Hematopoietic multipotent progenitor cell (in vitro differentiated cells): ENCODE measurements around the gene TUBGCP6. TPM values are rescaled to one million over a fixed set of nuclear protein-coding genes. Genes with fewer than 3 reads are reported as not detected.
"Not testable (repeated sequence)": the region's sequence is repeated elsewhere in the genome, so short reads cannot be mapped to it uniquely, and the experiment has no call there.

Source experiments
- DNase-seq, 3 donors: peaks; one replicate each; pipeline ENCODE4 v3.0.0-alpha.2; 2011 to 2015; ENCODE audit warnings: low read depth in 2 of 3, low spot score in 2 of 3
- total RNA-seq: library from RNA; depleted of rRNA; stranded (reverse); fragments of >200 nt; gene quantifications from one replicate; pipeline ENCODE4 v1.2.3, GENCODE V29; 2012

The TUBGCP6 gene
- total RNA-seq, 1 donor: 76.7 TPM

DNA sequence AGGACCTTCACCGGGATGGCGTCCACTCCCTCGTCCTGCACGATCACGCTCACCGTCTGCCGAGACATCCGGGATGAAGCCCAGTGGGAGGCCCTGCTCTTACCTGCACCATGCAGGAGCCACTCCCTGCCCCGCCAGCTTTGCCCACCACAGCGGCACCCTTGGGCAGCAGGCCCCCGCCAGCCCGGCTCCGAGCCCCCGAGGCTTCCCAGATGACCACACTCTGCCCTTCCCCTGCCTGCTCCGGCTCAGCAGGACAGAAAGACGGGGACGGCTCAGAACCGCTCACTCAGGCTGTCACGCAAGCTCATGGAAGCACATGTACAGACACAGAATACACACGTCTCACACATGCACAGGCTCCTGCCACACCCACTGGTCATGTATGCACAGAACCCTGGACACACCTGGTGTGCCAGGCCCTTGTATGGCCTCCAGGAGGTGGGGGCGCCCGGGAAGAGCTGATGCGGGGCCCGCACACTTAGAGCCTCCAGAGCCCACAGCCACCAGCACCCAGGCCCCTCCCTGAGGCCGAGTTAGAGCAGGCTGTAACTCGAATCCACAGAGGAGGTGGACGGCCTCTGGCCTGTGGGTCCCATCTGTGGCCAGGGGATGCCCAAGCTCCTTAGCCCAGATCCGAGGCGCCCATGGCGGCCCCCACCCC, 34.3 kb upstream of the TUBGCP6 start:
- no peak for DNase-seq

DNA sequence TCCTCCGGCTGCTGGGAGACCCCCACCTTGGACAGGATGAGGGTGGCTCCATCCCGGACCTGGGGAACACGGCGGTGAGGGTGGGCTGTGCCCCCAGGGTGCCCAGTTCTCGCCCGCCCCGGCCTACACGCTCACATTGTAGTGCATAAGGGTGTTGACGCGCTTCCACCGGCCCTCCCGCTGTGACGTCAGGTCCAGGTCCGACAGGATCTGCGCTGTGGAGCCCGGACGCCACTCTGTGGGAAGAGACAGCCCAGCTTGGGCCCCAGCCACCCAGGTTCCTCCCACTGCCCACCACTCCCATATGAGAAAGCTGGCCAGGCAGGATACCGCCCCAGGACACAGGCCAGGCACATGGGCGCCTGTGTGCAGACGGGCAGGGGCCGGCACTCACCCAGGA, 33.6 kb upstream of the TUBGCP6 start:
- DNase-seq: no peak

DNA sequence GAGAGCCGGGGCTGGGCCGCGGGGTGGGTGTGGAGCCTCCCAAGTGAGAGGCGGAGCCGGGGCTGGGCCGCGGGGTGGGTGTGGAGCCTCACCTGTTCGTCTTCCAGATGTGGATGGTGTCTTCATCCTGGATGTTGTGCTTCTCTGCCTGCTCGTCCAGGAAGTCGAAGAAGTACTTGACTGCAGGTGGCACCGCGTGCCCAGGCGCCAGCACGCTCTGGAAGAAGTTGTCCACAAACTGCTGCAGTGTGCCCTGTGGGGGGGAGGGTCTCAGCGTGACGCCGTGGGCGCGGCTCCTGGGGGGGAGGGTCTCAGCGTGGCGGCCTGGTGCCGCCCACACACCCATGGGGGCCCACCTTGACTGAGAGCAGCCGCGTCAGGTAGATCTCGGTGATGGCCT, 32.9 kb upstream of the TUBGCP6 start:
- no peak for DNase-seq

DNA sequence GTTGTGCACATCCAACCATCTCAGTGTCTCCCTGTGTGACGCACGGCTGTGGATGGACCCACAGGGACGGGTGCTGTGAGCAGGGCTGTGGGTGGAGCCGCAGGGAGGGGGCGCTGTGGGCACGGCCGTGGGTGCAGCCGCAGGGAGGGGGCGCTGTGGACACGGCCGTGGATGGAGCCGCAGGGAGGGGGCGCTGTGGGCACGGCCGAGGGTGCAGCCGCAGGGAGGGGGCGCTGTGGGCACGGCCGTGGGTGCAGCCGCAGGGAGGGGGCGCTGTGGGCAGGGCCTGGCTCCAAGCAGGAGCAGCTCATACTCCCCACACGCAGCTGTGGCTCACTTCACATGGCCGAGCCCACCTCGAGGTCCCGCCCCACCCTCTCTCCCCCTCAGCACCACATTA, 31.3 kb upstream of the TUBGCP6 start:
- peak in 2 of 3 donors; percentile 80 to 87 for DNase-seq

DNA sequence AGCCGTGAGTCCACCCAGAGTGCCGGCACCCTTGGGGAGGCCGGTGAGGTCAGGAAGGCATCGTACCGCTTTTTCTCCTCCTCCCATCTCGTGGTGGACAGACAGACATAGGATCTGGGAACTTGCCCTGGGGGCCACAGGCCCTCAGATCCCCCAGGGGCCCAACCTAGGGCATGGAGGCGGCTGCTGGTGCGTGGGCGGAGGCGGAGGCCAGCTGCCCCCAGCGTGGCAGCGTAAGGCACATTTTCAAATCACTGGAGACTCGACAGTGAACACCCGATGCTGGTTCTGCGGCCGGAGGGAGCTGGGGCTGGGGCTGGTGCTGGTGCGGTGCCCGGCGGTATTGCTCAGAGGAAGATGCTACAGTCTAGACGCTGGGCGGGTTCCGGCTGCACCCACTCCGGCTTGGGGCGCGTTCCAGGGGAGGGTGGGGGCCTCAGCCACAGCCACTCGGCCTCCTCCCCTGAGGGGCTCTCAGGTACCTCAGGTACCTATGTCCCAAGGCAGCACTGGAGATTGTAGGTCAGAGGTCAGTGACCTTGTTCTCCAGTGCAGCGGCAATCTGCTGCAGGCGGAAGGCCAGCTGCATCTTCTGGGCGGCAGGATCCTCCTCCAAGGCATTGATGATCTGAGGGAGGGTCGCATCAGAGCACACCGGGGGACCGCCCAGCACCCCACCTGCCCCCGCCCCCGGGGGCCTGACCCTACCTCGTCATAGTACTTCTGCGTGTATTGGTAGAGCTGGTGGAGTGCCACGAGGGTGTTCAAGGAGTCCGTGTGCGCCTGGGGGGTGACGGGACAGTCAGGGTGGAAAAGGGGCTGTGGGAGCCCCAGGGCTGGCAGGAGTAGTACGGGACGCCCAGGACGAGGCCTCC, 30.6 kb upstream of the TUBGCP6 start:
- no peak for DNase-seq

DNA sequence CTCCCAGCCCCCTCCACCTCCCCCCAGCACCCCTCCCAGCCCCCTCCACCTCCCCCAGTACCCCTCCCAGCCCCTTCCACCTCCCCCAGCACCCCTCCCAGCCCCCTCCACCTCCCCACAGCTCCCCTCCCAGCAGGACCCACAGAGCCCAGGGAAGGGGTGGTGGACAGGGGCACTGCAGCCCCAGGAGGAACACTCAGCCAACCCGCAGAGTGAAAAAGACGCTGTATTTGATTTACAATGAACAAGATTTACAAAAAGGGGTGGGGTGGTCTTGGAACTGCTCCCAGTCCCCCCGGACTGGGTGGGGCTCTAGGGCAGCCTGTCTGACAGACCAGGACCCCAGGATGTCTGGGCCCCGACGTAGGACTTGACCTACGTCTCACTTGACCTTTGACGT, 29.9 kb upstream of the TUBGCP6 start:
- DNase-seq: no peak

DNA sequence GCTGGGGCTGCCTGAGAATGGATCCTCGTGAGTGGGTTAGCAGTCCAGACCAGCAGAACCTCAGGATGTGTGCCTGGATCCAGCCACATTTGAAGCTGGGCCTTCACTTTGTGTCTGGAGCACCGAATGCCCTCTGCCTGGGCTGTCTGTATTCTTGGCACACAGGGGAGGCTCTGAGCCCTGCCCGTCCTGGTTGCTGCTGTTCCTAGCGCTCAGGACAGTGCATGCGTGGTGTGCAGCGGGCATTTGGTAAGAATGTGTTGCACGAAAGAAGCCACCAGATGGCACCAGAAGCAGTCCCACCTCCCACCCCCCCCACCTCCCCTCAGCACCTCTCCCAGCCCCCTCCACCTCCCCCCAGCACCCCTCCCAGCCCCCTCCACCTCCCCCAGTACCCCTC, 29.5 kb upstream of the TUBGCP6 start:
- DNase-seq: peak in 2 of 3 donors; percentile 68 to 73

DNA sequence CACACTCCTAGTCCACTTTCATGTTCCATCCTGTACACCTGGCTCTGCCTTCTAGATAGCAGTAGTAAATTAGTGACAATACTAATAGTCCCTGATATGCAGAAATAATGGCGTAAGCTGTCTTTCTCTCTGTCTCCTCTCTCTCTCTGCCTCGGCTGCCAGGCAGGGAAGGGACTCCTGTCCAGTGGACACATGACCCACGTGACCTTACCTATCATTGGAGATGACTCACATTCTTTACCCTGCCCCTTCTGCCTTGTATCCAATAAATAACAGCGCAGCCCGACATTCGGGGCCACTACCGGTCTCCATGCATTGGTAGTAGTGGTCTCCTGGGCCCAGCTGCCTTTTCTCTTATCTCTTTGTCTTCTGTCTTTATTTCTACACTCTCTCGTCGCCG, 29.0 kb upstream of the TUBGCP6 start:
- DNase-seq: not testable (repeated sequence)

DNA sequence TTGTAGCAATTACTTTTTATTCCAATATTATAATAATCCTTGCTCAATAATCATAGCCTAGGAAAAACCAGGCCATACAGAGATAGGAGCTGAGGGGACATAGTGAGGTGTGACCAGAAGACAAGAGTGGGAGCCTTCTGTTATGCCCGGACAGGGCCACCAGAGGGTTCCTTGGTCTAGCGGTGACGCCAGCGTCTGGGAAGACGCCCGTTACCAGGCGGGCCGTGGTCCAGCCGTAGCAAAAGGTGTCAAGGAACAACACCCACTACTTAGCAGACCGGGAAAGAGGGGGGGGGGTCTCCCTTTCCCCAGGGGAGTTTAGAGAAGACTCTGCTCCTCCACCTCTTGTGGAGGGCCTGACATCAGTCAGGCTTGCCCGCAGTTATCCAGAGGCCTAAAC, 28.5 kb upstream of the TUBGCP6 start:
- DNase-seq: not testable (repeated sequence)

DNA sequence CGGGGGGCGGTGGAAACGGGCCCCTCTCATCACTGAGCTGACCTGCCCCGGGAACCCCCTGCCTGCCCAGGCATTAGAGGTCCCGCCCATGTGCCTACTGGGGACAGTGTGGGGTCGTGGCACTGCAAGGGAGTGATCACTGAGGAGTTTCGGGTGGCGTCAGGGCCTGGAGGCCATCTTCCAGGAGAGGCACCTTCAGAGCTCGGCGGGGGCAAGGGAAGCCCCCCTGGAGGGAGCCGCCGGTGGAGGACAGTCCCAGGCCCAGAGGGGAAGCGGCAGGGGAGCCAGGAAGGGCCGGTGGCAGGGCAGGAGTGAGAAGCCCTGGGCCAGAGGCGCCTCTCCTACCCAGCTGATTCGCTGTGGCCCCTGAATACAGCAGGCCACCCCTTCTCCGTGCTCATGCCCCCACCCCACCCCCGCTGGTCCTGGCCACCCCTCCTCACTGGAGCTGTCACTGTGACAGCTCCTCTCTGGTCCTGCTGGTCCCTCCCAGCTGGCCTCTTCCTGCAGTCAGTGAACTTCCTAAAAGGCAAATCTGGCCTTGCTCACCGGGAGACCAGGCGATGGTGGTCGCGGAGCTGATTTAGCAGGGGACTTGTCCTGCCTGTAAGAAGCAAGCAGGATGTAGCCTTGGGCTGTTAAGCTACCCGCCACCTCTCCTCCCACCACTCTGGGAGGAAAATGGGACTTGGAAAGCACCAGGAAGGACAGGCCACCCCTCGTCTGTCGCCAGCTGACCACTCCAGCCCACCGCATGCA, 27.4 kb upstream of the TUBGCP6 start:
- no peak for DNase-seq

DNA sequence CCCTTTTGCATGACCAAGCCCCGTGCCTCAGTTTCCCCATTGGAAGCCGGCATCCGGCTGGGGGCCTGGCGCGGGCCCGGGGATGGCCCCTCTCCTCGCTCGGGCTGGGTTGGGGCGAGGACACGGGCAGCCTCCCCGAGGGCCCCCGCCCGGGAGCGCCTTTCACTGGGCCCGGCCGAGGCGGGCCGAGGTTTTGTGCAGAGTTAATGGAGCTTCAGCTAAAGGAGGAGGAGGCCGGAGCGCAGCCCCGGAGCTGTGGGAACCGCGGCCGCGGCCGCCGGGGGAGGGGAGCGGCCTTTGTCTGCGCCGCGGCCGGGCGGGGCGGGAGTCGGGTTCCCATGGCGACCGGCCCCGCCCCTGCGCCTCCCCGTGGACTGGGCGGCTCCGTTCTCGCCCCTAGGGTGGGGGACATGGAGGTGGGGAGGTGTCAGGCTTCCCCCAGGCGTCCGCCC, 26.7 kb upstream of the TUBGCP6 start:
- peak in 2 of 3 donors; percentile 44 to 56 for DNase-seq

DNA sequence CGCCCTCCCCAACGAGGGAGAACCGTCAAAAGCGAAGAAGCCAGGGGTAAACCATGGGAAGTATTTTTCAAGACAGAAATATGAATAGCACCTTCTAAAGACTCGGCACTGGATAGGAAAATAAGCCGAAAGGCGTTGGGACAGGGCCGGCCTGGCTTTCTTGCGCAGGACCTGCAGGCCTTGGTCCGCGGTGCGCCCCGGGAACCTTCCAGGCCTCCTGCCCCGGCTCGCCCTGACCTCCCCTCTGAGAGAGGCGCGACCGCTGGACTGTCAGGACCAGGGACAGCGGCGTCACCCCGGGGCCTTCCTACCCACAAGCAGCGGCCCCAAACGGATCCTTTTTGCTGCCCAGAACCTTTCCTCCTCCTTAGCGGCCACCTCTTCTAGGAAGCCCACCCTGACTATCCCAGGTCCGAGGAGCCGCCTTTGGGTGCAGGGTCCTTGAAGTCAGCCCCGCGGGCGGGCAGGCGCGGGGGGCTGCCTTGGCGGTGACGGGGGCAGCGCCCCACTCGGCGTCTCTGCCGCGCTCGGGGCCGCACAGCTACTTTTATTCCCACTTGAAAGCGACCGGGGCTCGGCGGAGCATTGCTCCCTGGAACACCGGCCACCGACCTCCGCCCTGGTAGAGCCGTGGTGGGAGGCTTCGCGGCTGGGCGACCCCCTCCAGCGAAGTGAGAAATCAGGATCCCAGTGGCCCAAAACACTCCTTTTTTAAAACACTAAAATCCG, 26.0 kb upstream of the TUBGCP6 start:
- peak; percentile 41 to 52 (median 47) for DNase-seq

DNA sequence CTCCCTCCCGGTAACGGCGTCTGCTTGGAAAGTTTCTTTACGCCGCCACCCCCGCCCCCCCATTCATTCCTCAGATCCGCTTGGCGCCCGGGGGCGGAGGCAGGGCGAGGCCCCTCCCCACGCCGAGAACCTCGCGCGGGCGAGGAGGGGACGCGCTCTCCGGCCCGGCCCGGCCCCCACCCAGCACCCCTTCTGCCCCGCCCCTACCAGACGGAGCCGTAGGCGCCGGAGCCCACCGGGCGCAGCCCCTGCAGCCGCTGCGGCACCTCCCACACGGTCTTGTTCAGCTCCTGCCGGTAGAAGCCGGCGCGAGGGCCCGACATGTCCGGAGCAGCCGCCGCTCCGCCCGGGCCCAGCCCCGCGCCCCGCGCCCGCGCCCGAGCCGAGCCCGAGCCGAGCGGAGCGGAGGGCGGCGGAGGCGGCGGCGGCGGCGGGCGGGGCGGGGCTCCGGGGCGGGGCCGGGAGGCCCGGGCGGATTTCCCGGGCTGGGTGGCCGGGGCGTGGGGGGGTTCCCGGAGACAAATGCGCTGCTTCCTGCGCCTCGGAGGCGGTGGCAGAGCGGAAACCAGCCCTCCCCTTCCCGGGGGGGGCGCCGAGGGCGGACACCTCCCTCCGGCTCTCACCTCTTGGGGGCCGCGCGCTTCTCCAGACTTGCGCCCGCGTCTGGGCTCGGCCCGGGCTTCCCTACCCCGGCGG, 25.3 kb upstream of the TUBGCP6 start, which contains the start of gene MAPK11:
TSS of gene MAPK11 (minus strand) at position 411 of the 696 bp plus-strand sequence. CDS start at position 323, 88 bp downstream.
- peak in 1 of 3 donors; percentile 48 for DNase-seq

DNA sequence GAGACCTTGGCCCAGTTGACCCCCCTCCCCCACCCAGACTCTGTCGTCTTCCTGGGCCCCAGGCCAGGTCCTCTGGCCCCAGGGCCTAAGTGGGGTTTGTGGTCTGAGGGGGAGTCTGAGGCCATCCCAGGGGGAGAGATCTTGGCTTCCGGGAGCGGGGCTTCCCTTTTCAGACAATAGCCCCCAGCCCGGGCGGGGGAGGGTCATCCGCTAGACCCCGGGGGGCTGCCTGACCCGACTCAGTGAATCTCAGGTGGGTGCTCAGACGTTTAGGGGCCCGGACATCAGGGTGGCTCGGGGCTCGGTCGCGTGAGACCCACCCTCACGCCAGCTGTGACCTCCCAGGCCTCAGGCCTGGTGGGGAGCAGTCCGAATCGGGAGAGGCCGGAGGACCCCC, 24.7 kb upstream of the TUBGCP6 start:
- no peak for DNase-seq

DNA sequence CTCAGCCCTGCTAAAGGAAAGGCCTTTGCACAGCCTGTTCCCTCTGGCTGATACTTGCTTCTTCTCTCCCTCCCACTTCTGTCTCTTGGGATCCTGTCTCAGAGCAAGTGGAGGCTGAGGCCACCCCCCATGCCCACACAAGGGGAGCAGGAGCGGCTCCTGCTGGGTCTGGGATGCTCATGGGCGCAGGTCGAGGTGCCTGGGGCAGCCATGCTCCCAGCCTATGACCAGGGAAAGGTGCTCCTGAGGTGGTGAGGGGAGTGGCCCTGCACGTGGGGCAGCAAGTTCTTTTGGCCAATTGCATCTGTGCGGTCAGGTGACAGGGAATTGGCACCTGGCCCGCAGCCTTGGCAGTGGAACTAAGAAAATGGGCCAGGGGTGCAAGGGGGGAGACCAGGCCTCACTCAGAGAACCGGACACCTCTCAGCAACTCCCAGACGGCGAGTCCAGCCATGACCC, 23.9 kb upstream of the TUBGCP6 start:
- DNase-seq: no peak

DNA sequence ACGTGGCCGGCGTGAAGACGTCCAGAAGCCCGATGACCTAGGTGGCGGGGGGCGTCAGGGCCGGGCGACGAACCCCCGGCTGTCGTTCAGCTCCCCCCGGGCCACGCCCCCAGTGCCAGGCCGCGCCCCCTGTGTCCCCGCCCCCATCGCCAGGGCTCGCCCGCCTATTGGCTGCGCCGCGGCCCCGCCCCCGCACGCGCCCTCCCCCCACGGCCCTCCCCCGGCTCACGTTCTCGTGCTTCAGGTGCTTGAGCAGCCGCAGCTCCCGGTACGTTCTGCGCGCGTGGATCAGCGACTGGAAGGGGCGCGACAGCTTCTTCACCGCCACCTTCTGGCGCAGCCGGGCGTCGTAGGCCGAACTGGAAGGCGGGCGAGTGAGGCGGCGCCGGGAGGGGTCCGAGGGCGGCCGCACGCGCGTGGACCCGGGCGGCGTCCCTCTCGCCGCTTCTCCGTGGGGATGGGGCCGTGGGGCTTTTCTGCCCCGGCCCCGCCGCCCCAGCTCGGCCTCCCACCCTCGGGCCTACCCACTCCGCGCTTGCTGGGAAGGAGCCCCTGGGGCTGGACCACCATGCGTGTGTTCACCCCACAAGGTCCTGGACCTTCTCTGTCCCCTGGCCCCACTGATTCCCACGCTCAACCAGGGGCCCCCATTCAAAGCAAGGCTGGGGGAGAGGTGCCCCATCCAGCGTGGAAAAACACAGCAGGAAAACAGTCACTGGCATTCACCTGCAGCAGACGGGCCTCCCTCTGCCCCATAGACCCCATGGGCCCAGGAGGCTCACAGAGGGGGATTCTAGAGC, 23.0 kb upstream of the TUBGCP6 start:
- peak in 2 of 3 donors; percentile 68 to 71 for DNase-seq

DNA sequence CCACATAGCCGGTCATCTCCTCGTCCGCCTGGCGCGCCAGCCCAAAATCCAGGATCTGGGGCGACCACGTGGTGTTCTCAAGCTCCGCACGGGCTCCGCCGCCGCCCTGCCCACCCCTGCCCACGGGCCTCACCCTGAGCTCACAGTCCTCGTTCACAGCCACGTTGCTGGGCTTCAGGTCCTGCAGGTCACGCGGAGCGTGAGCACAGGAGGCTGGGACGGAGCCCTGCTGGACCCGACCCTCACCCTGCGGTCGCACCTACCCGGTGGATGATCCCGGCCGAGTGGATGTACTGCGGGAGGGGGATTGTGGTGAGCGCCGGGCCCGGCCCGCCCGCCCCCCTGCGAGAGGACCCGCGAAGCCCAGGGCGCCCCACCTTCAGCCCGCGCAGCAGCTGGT, 22.2 kb upstream of the TUBGCP6 start:
- no peak for DNase-seq

DNA sequence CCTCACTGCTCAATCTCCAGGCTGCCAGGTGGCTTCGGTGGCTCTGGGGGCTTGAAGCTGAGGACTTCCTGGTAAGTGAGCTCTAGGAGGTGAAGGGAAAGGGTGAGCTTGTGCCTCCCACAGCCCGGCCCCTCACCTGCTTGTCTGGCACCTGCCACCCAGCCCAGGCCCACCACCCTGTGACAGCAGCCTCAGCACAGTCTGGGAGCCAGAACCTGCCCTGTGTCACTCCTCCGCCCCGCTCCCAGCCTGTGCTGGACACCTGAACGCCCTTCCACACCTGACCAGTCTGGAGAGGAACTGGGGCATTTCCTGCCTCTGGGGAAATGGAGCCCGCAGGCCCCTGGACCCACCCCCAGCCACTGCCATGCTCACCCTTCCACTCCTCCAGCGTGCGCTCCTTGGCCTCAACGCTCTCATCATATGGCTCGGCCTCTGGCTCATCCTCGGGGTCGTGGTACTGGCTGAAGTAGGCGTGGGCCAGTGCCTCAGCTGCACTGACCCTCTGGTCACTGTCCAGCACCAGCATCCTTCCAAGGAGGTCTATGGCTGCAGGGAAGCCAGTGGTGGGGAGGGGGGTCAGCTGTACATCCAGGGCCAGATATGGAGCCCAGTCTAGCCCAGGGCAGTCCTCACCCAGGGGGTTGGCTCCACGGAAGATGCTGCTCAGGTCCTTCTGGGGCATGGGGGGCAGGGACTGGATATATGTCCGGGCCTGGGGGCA, 20.3 kb upstream of the TUBGCP6 start:
- DNase-seq: no peak
